ENCODE results near the gene SSMEM1. TPM values are rescaled to one million over a fixed set of nuclear protein-coding genes. Genes with fewer than 3 reads are reported as not detected.

The SSMEM1 gene
- total and polyA plus RNA-seq, 2 of the 4 experiments (the other 2 are of a cell fraction): 0.07 TPM; not detected in 1

- H2AK5ac ChIP-seq (ENCODE audit: low read depth, low read length): no peak overlapping the region
- H3K27me3 ChIP-seq (ENCODE audit: control insufficient read depth, insufficient read depth, low read length): 0 out of 2 replicates have a peak, but pooled peaks cover 2% of the 10 kb centered on the region
- intact Hi-C loops (cut with micrococcal nuclease) (no loop called here), dilution Hi-C loops (cut with HindIII; ENCODE audit: low sequenced_read_pairs, unreplicated experiment) (no loop called here), in situ Hi-C loops (cut with MboI; ENCODE audit: low sequenced_read_pairs) (no loop called here)
- no CpG with 5 or more reads among the region's 2 CpGs for WGBS, 2 experiments (ENCODE audit: extremely low coverage in 2 of 2, insufficient read length in 1 of 2)
- TF ChIP-seq CHD1 (IDR thresholded peaks at IDR 0.05; ENCODE audit: low read depth, low read length) (no peak), CEBPB (IDR thresholded peaks at IDR 0.05; ENCODE audit: low read depth, low read length) (no peak), SMC3 (IDR thresholded peaks at IDR 0.05; ENCODE audit: low read depth, low read length) (no peak), NFE2L2 (IDR thresholded peaks at IDR 0.05; ENCODE audit: low read depth, low read length) (no peak), BHLHE40 (IDR thresholded peaks at IDR 0.05; ENCODE audit: low read depth, low read length) (no peak), MAFK (IDR thresholded peaks at IDR 0.05; ENCODE audit: low read depth, low read length) (no peak), MXI1 (IDR thresholded peaks at IDR 0.05; ENCODE audit: borderline replicate concordance, low read depth, low read length) (no peak), CTCF (conservative IDR thresholded peaks at IDR 0.05; ENCODE audit: low read depth, low read length) (no peak), ELK1 (IDR thresholded peaks at IDR 0.05; ENCODE audit: borderline replicate concordance, low read depth, low read length) (no peak), RCOR1 (IDR thresholded peaks at IDR 0.05; ENCODE audit: insufficient replicate concordance, low read length) (no peak), RAD21 (IDR thresholded peaks at IDR 0.05; ENCODE audit: low read length) (no peak), RFX5 (IDR thresholded peaks at IDR 0.05; ENCODE audit: low read depth, low read length) (no peak), FOS (IDR thresholded peaks at IDR 0.05; ENCODE audit: low read depth, low read length) (no peak), MAZ (IDR thresholded peaks at IDR 0.05; ENCODE audit: borderline replicate concordance, low read depth, low read length) (no peak), USF2 (IDR thresholded peaks at IDR 0.05; ENCODE audit: low read depth, low read length) (no peak), POLR2A (IDR thresholded peaks at IDR 0.05; ENCODE audit: low read depth, low read length) (no peak)
- no peak overlapping the region for H4K5ac ChIP-seq (ENCODE audit: low read depth, low read length)
- H3K18ac ChIP-seq (ENCODE audit: low read depth, low read length): no peak overlapping the region
- ATAC-seq (ENCODE audit: low read depth) (no peak), DNase-seq (no peak)
- H4K20me1 ChIP-seq (ENCODE audit: insufficient read depth, low read length): no peaks in the 10 kb centered on the region
- no peaks in the 10 kb centered on the region for H3K79me1 ChIP-seq (ENCODE audit: low read depth in 1 of 2, low read length in 2 of 2)
- H3K36me3 ChIP-seq (ENCODE audit: control insufficient read depth, insufficient read depth, low read length): no peaks in the 10 kb centered on the region
- no peak overlapping the region for H3K4ac ChIP-seq (ENCODE audit: low read depth, low read length)
- H2BK120ac ChIP-seq (ENCODE audit: low read depth, low read length): no peak overlapping the region
- ChIA-PET POLR2A (ENCODE audit: unreplicated experiment) (no interaction called here), CTCF (no interaction called here)
- no peak overlapping the region for H2BK15ac ChIP-seq (ENCODE audit: low read depth, low read length)
- BruUV-seq (replicated peaks): no TSS peak
- no peaks in the 10 kb centered on the region for H3K9me1 ChIP-seq (ENCODE audit: insufficient read depth, low read length)
- no peak overlapping the region for H4K91ac ChIP-seq (ENCODE audit: insufficient read depth, low read depth, low read length)
- no peak overlapping the region for H2BK5ac ChIP-seq (ENCODE audit: low read depth, low read length, poor library complexity, severe bottlenecking)
- H3K4me3 ChIP-seq (ENCODE audit: insufficient read depth, low read depth, low read length): no peak overlapping the region
- no peak overlapping the region for H4K8ac ChIP-seq (ENCODE audit: low read depth in 2 of 2, low read length in 2 of 2)
- H2BK20ac ChIP-seq (ENCODE audit: low read depth, low read length): no peak overlapping the region
- no peak overlapping the region for H3K14ac ChIP-seq (replicated peaks; ENCODE audit: low read depth, low read length)
- H2AFZ ChIP-seq (replicated peaks; ENCODE audit: low read length, poor library complexity): no peak overlapping the region
- H2AK9ac ChIP-seq (replicated peaks; ENCODE audit: low read depth, low read length, poor library complexity): no peak overlapping the region
- H3K56ac ChIP-seq (ENCODE audit: extremely low read depth, insufficient read depth, low read length): no peak overlapping the region
- no peak overlapping the region for H3K23ac ChIP-seq (ENCODE audit: low read depth, low read length)
- no peak overlapping the region for H3K27ac ChIP-seq (ENCODE audit: insufficient read depth, low read length)
- H3K4me1 ChIP-seq (ENCODE audit: control insufficient read depth, insufficient read depth, low read length): no peaks in the 10 kb centered on the region
- peaks cover 15% of the 10 kb centered on the region for H3K9me3 ChIP-seq (ENCODE audit: control insufficient read depth, insufficient read depth, low read length)
- H3K9ac ChIP-seq (ENCODE audit: low read depth, low read length): no peak overlapping the region
- no peak overlapping the region for H3K4me2 ChIP-seq (ENCODE audit: low read depth, low read length)
Observed at GRCh38 chr7:130263130-130263529, 55.5 kb downstream of the SSMEM1 start.

All from IMR-90 (cell line).